GM12873 (cell line): ENCODE results near the gene R3HDM4.

Experiments
- TF ChIP-seq, protein P1 (sequence below): IDR thresholded peaks from 2 replicates; pipeline ENCODE4 v1.5.1; 2012; ENCODE audit warnings: low read depth, mild to moderate bottlenecking, moderate library complexity, low read length, control low read depth; ENCODE audit not compliant: insufficient read depth; ENCODE audit errors: missing control alignments

The R3HDM4 gene

DNA sequence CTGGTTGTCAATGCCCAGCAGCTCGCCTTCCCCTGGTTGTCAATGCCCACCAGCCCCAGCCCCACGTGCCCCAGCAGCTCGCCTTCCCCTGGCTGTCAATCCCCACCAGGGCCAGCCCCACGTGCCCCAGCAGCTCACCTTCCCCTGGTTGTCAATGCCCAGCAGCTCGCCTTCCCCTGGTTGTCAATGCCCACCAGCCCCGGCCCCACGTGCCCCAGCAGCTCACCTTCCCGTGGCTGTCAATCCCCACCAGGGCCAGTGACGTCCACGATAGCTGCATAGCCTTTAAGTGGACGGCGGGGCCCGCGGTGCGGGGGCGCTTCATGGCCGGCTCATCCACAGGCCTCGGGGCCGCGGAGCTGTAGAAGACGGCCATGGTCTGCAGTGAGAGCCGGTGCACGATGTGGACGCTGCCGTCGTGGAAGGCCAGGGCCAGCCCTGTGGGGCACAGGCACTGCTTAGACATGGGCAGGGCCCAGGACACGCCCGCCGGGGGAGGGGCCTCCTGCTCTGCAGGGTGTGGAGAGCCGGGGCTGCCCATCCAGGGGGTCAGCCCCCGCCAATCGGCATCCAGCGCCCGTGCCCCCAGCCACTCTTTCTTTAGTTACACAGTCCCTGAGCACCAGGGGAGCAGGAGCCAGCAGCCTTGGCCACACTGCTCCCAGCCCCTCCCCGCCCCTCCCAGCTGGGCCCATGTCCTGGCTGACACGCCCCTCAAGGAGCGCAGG, 33.1 kb downstream of the R3HDM4 start:
- TF ChIP-seq, protein P1, sequence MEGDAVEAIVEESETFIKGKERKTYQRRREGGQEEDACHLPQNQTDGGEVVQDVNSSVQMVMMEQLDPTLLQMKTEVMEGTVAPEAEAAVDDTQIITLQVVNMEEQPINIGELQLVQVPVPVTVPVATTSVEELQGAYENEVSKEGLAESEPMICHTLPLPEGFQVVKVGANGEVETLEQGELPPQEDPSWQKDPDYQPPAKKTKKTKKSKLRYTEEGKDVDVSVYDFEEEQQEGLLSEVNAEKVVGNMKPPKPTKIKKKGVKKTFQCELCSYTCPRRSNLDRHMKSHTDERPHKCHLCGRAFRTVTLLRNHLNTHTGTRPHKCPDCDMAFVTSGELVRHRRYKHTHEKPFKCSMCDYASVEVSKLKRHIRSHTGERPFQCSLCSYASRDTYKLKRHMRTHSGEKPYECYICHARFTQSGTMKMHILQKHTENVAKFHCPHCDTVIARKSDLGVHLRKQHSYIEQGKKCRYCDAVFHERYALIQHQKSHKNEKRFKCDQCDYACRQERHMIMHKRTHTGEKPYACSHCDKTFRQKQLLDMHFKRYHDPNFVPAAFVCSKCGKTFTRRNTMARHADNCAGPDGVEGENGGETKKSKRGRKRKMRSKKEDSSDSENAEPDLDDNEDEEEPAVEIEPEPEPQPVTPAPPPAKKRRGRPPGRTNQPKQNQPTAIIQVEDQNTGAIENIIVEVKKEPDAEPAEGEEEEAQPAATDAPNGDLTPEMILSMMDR: no peak

DNA sequence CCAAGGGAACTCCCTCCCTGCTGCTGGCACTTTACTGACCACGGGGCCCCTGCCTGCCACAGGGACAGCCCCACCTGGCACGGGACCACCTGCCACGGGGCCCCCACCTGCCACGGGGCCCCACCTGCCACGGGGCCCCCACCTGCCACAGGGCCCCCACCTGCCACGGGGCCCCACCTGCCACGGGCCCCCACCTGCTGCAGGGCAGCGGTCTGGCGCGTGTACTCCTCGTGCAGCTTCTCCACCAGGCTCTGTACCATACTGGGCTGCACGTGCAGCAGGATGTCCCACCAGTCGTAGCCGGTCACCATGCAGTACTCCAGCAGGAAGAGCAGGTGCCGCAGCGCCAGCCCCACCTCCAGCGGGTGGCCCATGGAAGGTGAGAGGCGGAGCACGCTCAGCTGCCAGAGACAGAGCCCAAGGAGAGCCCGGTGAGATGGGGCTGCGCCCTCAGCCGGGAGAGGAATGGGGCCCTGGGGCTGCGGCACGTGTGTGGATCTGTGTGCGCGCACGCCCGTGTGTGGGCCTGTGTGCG, 36.2 kb downstream of the R3HDM4 start:
- TF ChIP-seq, protein P1: no peak

DNA sequence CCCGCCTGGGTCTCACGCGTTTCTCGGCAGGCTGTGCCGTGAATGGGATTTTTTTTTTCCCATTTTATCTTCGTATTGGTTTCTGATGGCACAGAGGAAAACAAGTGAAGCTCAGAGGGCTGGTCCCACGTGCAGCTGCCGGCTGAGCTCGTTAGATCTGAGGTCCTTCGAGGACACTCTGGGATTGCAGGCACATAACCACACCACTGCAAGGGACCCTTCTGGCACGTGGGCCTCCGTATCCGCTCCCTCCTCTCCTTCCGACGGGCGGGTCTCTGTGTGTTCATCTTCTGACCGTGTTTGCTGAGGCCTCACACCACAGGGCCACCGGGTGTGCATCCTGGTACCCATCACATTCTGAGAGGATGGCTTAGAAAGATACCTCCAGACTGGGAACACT, 36.9 kb downstream of the R3HDM4 start:
- TF ChIP-seq, protein P1: no peak

DNA sequence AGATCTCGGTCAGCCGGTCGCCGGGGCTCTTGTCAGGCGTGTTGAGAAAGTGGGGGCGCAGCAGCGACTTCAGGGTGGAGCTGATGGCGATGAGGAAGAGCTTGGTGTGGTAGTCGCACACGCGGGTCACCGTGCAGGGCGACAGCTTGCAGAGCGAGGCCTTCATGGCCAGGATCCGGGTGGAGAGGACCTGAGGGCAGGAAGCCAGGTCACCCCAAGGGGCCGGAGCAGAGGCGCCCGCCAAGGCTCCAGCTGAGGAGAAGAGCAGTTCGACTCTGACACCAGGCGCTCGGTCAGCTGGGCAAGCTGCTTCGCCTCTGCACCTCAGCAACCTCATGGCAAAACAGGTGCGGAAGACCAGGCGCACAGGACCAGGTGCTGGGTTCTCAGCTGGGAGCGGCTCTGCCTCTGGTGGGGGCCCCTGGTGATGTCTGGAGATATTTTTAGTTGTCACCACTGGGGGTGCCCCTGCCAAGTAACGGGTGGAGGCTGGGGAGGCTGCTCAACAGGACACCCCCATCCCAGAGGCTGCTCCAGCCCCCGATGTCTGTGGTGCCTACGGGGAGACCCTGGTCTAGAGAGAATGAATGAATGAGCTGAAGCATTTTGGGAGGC, 37.6 kb downstream of the R3HDM4 start:
- TF ChIP-seq, protein P1: peak; percentile 7

DNA sequence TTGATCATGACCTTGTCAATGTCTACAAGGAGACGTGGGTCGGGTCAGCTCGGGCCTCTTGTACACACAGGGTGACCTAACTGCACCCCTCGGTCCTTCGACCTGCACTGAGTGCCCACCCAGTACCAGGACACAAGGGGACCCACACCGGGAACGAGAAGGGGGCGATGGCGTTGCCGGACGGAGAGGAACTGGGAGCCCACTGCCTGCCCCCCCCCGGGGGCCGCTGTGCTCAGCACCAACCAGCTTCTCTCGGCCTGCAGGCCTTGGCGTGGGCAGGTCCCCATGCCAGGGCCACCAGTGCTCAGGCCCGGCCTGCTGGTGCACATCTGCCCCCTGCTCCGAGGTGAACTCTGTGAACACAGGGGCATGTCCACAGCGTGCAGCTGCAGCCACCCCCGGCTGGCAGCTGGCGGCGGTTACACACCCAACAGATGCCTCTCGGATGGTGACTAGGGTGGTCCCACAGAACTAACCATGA, 39.4 kb downstream of the R3HDM4 start:
- TF ChIP-seq, protein P1: no peak

DNA sequence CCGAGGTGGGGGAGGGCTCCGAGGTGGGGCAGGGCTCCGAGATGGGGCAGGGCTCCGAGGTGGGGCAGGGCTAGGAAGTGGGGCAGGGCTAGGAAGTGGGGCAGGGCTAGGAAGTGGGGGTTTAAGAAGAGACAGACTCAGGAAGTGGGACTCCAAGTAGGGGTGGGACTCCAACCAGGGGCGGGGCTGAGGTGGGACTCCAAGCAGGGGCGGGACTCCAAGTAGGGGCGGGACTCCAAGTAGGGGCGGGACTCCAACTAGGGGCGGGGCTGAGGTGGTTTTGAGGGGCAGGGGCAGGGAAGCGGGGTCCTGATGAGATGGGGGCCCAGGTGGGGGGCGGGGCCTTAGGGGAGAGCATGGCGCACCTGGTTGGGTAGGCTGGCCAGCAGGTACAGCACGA, 39.9 kb downstream of the R3HDM4 start:
- TF ChIP-seq, protein P1: no peak

DNA sequence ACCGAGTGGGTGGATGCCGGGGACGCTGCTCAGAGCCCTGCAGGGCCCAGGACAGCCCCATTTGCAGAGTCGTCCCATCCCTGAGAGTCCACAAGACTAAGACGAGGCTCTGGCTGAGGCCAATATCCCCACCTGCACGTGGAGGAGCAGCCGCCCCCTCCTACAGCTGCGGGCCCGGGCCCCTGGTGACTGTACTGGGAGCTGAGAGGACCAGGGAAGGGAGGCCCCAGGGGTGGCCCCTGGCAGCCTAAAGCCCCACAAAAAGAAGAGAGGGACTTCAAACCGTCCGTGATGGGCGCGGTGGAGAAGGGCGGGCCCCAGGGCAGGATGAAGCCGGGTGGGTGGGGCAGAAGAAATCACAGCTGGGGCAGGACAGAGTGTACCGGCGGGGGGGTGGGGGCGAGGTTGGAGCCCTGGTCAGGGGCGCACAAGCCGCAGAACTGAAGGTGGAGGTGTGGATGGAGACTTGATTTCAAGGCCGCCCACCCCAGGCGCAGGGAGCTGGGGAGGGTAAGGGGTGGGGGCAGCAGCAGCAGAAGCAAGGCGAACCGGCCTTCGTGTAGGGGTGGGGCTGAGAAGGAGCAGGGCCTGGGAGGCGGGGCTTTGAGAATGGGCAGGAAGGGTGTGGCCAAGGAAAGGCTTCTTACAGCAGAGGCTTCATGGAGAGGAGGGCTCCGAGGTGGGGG, 40.6 kb downstream of the R3HDM4 start:
- TF ChIP-seq, protein P1: no peak
